22Rv1 (cell line): Measurements from ENCODE around the gene CDC42EP4.
A peak's percentile ranks its signal among the peaks of the same experiment; 100 is the strongest.

Experiments
- ZFX ChIP-seq: fragments of 450-650 bp; IDR thresholded peaks from 2 replicates; pipeline ENCODE4 v1.6.1; 2017; ENCODE audit warnings: antibody characterized with exemption, borderline replicate concordance
- TF ChIP-seq, protein P1 (sequence below): fragments of 450-650 bp; IDR thresholded peaks from 2 replicates; pipeline ENCODE4 v1.5.1; 2017; ENCODE audit warnings: mild to moderate bottlenecking

DNA sequence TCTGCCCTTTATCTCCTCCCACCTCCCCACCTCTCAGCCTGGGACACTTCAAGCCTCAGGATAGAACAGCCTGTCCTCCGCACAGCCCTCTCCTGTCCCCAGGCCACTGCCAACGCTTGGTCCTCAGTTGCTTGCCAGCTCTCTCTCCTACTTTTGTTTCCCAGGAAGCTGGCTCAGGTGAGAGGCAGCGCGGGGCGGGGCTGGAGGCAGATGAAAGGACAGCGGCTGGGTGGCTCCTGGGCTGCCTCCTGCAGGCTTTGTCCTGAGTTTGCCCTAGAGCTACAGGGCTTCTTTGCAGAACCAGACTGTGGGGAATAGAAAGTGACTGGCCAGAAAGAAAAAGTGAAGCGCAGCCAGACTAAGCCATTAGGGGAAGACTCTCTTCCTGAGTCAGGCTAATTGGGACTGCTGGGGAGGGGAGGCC, 48.2 kb upstream of the CDC42EP4 start:
- TF ChIP-seq, protein P1, sequence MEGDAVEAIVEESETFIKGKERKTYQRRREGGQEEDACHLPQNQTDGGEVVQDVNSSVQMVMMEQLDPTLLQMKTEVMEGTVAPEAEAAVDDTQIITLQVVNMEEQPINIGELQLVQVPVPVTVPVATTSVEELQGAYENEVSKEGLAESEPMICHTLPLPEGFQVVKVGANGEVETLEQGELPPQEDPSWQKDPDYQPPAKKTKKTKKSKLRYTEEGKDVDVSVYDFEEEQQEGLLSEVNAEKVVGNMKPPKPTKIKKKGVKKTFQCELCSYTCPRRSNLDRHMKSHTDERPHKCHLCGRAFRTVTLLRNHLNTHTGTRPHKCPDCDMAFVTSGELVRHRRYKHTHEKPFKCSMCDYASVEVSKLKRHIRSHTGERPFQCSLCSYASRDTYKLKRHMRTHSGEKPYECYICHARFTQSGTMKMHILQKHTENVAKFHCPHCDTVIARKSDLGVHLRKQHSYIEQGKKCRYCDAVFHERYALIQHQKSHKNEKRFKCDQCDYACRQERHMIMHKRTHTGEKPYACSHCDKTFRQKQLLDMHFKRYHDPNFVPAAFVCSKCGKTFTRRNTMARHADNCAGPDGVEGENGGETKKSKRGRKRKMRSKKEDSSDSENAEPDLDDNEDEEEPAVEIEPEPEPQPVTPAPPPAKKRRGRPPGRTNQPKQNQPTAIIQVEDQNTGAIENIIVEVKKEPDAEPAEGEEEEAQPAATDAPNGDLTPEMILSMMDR, result peak; percentile 45
- TF ChIP-seq ZFX, result no peak
